OCI-M2 (cell line): ENCODE data around the gene NOTCH2.
"Not testable (repeated sequence)": the region's sequence is repeated elsewhere in the genome, so short reads cannot be mapped to it uniquely, and the experiment has no call there.

Experiments used
- DNase-seq: peaks from one replicate; lab custom pipeline; 2025; ENCODE audit not compliant: unreplicated experiment; lab: John Stamatoyannopoulos, UW

NOTCH2 gene

GRCh38 chr1:119975582-119976254, 93.7 kb downstream of the NOTCH2 start:
- DNase-seq = not testable (repeated sequence)

GRCh38 chr1:119975006-119975405, 94.5 kb downstream of the NOTCH2 start:
- no peak for DNase-seq

- no peak for DNase-seq
Measured at GRCh38 chr1:119974013-119974412, 95.4 kb downstream of the NOTCH2 start.

GRCh38 chr1:119971710-119972570, 97.5 kb downstream of the NOTCH2 start:
- no peak for DNase-seq

- no peak for DNase-seq
Measured at GRCh38 chr1:119968601-119969000, 100.9 kb downstream of the NOTCH2 start.

- peak; percentile 28 for DNase-seq
Measured at GRCh38 chr1:119968068-119968492, 101.4 kb downstream of the NOTCH2 start.

GRCh38 chr1:119966681-119967080, 102.8 kb downstream of the NOTCH2 start:
- DNase-seq = no peak

- DNase-seq = no peak
Measured at GRCh38 chr1:119966020-119966419, 103.4 kb downstream of the NOTCH2 start.

GRCh38 chr1:119964673-119965363, 104.6 kb downstream of the NOTCH2 start:
- DNase-seq = no peak

GRCh38 chr1:119962296-119962968, 107.0 kb downstream of the NOTCH2 start:
- DNase-seq = no peak

GRCh38 chr1:119960501-119960900, 109.0 kb downstream of the NOTCH2 start:
- no peak for DNase-seq

- no peak for DNase-seq
Measured at GRCh38 chr1:119959268-119960220, 109.9 kb downstream of the NOTCH2 start.

- DNase-seq = no peak
Measured at GRCh38 chr1:119958223-119958622, 111.2 kb downstream of the NOTCH2 start.

GRCh38 chr1:119956306-119956705, 113.2 kb downstream of the NOTCH2 start:
- DNase-seq = no peak

- DNase-seq = no peak
Measured at GRCh38 chr1:119954476-119955422, 114.7 kb downstream of the NOTCH2 start.

- DNase-seq = no peak
Measured at GRCh38 chr1:119953266-119953998, 116.0 kb downstream of the NOTCH2 start.

GRCh38 chr1:119952496-119952895, 117.0 kb downstream of the NOTCH2 start:
- DNase-seq = no peak
